H9 (cell line): ENCODE measurements around the gene TTC28. TPM values are rescaled to one million over a fixed set of nuclear protein-coding genes. Genes with fewer than 3 reads are reported as not detected.

ENCODE experiments used
- DNase-seq: peaks from one replicate; pipeline ENCODE4 v3.0.0-alpha.2; 2017
- H2AFZ ChIP-seq: one replicate; pipeline ENCODE4 v1.6.1; 2013; ENCODE audit warnings: mild to moderate bottlenecking, low read length, control low read depth, moderate library complexity
- H2AK5ac ChIP-seq: 2 replicates; pipeline ENCODE4 v1.6.1; 2013; ENCODE audit warnings: low read length, control low read depth, mixed read lengths; ENCODE audit not compliant: insufficient read length
- H2BK120ac ChIP-seq: one replicate; pipeline ENCODE4 v1.6.1; 2013; ENCODE audit warnings: low read depth, mild to moderate bottlenecking, low read length, control low read depth, inconsistent platforms; ENCODE audit not compliant: poor library complexity, severe bottlenecking
- H2BK12ac ChIP-seq: 2 replicates; pipeline ENCODE4 v1.6.1; 2013; ENCODE audit warnings: low read length, control low read depth, mixed read lengths, low read depth; ENCODE audit not compliant: insufficient read length
- H2BK15ac ChIP-seq: 2 replicates; pipeline ENCODE4 v1.6.1; 2013; ENCODE audit warnings: low read depth, low read length, control low read depth
- H2BK20ac ChIP-seq: one replicate; pipeline ENCODE4 v1.6.1; 2013; ENCODE audit warnings: low read depth, mild to moderate bottlenecking, low read length, control low read depth, inconsistent platforms; ENCODE audit not compliant: poor library complexity, severe bottlenecking
- H2BK5ac ChIP-seq: 2 replicates; pipeline ENCODE4 v1.6.1; 2013; ENCODE audit warnings: low read length, control low read depth, mixed read lengths; ENCODE audit not compliant: insufficient read length
- H3K14ac ChIP-seq: 2 replicates; pipeline ENCODE4 v1.6.1; 2013; ENCODE audit warnings: low read length, control low read depth; ENCODE audit not compliant: insufficient read depth
- H3K18ac ChIP-seq: 2 replicates; pipeline ENCODE4 v1.6.1; 2013; ENCODE audit warnings: low read depth, mild to moderate bottlenecking, mixed read lengths, low read length, control low read depth; ENCODE audit not compliant: insufficient read length
- H3K23ac ChIP-seq: 2 replicates; pipeline ENCODE4 v1.6.1; 2013; ENCODE audit warnings: low read length, control low read depth, mixed read lengths, low read depth; ENCODE audit not compliant: insufficient read length
- H3K23me2 ChIP-seq: 2 replicates; pipeline ENCODE4 v1.6.1; 2013; ENCODE audit warnings: low read depth, mild to moderate bottlenecking, mixed read lengths, low read length, control low read depth; ENCODE audit not compliant: insufficient read length, poor library complexity, severe bottlenecking
- H3K27ac ChIP-seq: 2 replicates; pipeline ENCODE4 v1.5.1; 2013; ENCODE audit warnings: low read length, control low read depth, mixed read lengths, low read depth; ENCODE audit not compliant: insufficient read length
- H3K27me3 ChIP-seq: 2 replicates; pipeline ENCODE4 v1.6.1; 2013; ENCODE audit warnings: low read length, control low read depth, inconsistent platforms; ENCODE audit not compliant: insufficient read depth
- H3K4ac ChIP-seq: 2 replicates; pipeline ENCODE4 v1.6.1; 2013; ENCODE audit warnings: low read depth, mild to moderate bottlenecking, control low read depth, inconsistent platforms, low read length, moderate library complexity
- H3K4me1 ChIP-seq: 2 replicates; pipeline ENCODE4 v1.6.1; 2013; ENCODE audit warnings: low read length, control low read depth, inconsistent platforms; ENCODE audit not compliant: insufficient read depth
- H3K4me2 ChIP-seq: 2 replicates; pipeline ENCODE4 v1.6.1; 2013; ENCODE audit warnings: low read length, control low read depth, mixed read lengths; ENCODE audit not compliant: insufficient read length, insufficient read depth
- H3K56ac ChIP-seq: 2 replicates; pipeline ENCODE4 v1.6.1; 2013; ENCODE audit warnings: low read depth, mild to moderate bottlenecking, mixed read lengths, low read length, control low read depth; ENCODE audit not compliant: insufficient read length
- H3K79me1 ChIP-seq: 2 replicates; pipeline ENCODE4 v1.6.1; 2013; ENCODE audit warnings: low read depth, mild to moderate bottlenecking, moderate library complexity, low read length, control low read depth, inconsistent platforms; ENCODE audit not compliant: insufficient read depth, poor library complexity, severe bottlenecking
- H3K79me2 ChIP-seq: 2 replicates; pipeline ENCODE4 v1.6.1; 2013; ENCODE audit warnings: low read length, control low read depth, inconsistent platforms; ENCODE audit not compliant: insufficient read depth
- H3K9ac ChIP-seq: 2 replicates; pipeline ENCODE4 v1.6.1; 2013; ENCODE audit warnings: low read length, control low read depth, mixed read lengths; ENCODE audit not compliant: insufficient read length; ENCODE audit errors: extremely low read depth
- H3K9me3 ChIP-seq: one replicate; pipeline ENCODE4 v1.6.1; 2013; ENCODE audit warnings: low read depth, low read length, inconsistent platforms; ENCODE audit not compliant: control insufficient read depth
- H3T11ph ChIP-seq: one replicate; pipeline ENCODE4 v1.6.1; 2013; ENCODE audit warnings: mild to moderate bottlenecking, low read length, control low read depth, inconsistent platforms
- H4K20me1 ChIP-seq: one replicate; pipeline ENCODE4 v1.6.1; 2013; ENCODE audit not compliant: control insufficient read depth, insufficient read length, insufficient read depth
- H4K5ac ChIP-seq: 2 replicates; pipeline ENCODE4 v1.6.1; 2013; ENCODE audit warnings: low read depth, mild to moderate bottlenecking, mixed read lengths, low read length, control low read depth; ENCODE audit not compliant: insufficient read length
- H4K8ac ChIP-seq: replicated peaks from 2 replicates; pipeline ENCODE4 v1.6.1; 2013; ENCODE audit warnings: low read length, control low read depth, mixed read lengths, low read depth; ENCODE audit not compliant: insufficient read length
- H4K91ac ChIP-seq: 2 replicates; pipeline ENCODE4 v1.6.1; 2013; ENCODE audit warnings: low read depth, mild to moderate bottlenecking, moderate library complexity, mixed read lengths, low read length, control low read depth; ENCODE audit not compliant: insufficient read length
- H3K27ac Mint-ChIP-seq, 3 experiments: 2 replicates in 2 of 3; 3 replicates in 1 of 3; pipeline ENCODE4 v1.8.0; 2020 to 2021; ENCODE audit warnings: mixed read lengths in 3 of 3, mild to moderate bottlenecking in 1 of 3, moderate library complexity in 1 of 3
- H3K27me3 Mint-ChIP-seq: 2 replicates; pipeline ENCODE4 v1.8.0; 2021; ENCODE audit warnings: low read depth, mild to moderate bottlenecking, moderate library complexity, mixed read lengths
- H3K36me3 Mint-ChIP-seq, 3 experiments: 2 replicates in 2 of 3; 3 replicates in 1 of 3; pipeline ENCODE4 v1.8.0; 2020 to 2021; ENCODE audit warnings: low read depth in 3 of 3, mixed read lengths in 3 of 3; ENCODE audit not compliant: insufficient read depth in 1 of 3
- H3K4me1 Mint-ChIP-seq, 2 experiments: 2 replicates each; pipeline ENCODE4 v1.8.0; 2020; ENCODE audit warnings: mixed read lengths in 2 of 2
- H3K4me3 Mint-ChIP-seq, 2 experiments: 2 replicates in 1 of 2; 3 replicates in 1 of 2; pipeline ENCODE4 v1.8.0; 2020 to 2021; ENCODE audit warnings: mild to moderate bottlenecking in 2 of 2, mixed read lengths in 2 of 2, moderate library complexity in 1 of 2
- H3K9me3 Mint-ChIP-seq, 2 experiments: 2 replicates in 1 of 2; 3 replicates in 1 of 2; pipeline ENCODE4 v1.8.0; 2020; ENCODE audit warnings: mild to moderate bottlenecking in 2 of 2, mixed read lengths in 2 of 2, moderate library complexity in 1 of 2
- CTCF ChIP-seq: fragments of 200-600 bp; sonication (generic); conservative IDR thresholded peaks from 3 replicates; pipeline ENCODE4 v1.8.0; 2021; ENCODE audit warnings: antibody characterized with exemption, mild to moderate bottlenecking
- WGBS: extraction: QIAGEN DNeasy Blood & Tissue Kit; methylation state at CpG from one replicate; pipeline ENCODE4 v1.1.7; 2013; ENCODE audit warnings: missing lambda C conversion rate, low lambda C conversion rate, mixed read lengths; ENCODE audit not compliant: insufficient read length; ENCODE audit errors: extremely low coverage; 5-methylcytosine and 5-hydroxymethylcytosine counted together
- total RNA-seq: library from RNA; stranded (reverse); gene quantifications from 2 replicates; pipeline ENCODE4 v1.2.1, GENCODE V29; 2021

The TTC28 gene
- total RNA-seq, 1 experiment from 2014 or later, result 13.6 TPM

GRCh38 chr22:28498044-28498443 is 181.6 kb downstream of the TTC28 start:
- no peaks in the 10 kb centered on the region for H3K9me3 ChIP-seq
- no peaks in the 10 kb centered on the region for H3K4me1 ChIP-seq
- no peak overlapping the region for H3K9ac ChIP-seq
- Mint-ChIP-seq H3K4me1 (peaks cover 0 to 4% of the 10 kb centered on the region in 2 experiments; a peak in 1 of 4 replicates), H3K27ac (no peak overlapping the region), H3K9me3 (no peaks in the 10 kb centered on the region), H3K4me3 (no peak overlapping the region), H3K27me3 (peaks cover 6% of the 10 kb centered on the region), H3K36me3 (no peaks in the 10 kb centered on the region)
- H2BK15ac ChIP-seq, result no peak overlapping the region
- H2BK5ac ChIP-seq, result no peak overlapping the region
- H2BK12ac ChIP-seq, result no peak overlapping the region
- H2BK120ac ChIP-seq, result no peak overlapping the region
- WGBS, result no CpG with 5 or more reads among the region's 4 CpGs
- no peak overlapping the region for H4K91ac ChIP-seq
- no peaks in the 10 kb centered on the region for H3K79me1 ChIP-seq
- H4K20me1 ChIP-seq, result no peaks in the 10 kb centered on the region
- H3K23me2 ChIP-seq, result no peaks in the 10 kb centered on the region
- no peak overlapping the region for H2BK20ac ChIP-seq
- H3K4ac ChIP-seq, result no peak overlapping the region
- H3T11ph ChIP-seq, result no peak overlapping the region
- no peak for DNase-seq
- no peak overlapping the region for H3K14ac ChIP-seq
- TF ChIP-seq CTCF, result no peak
- no peak overlapping the region for H4K5ac ChIP-seq
- H3K27me3 ChIP-seq, result no peaks in the 10 kb centered on the region
- no peaks in the 10 kb centered on the region for H3K79me2 ChIP-seq
- no peak overlapping the region for H3K27ac ChIP-seq
- no peak overlapping the region for H3K18ac ChIP-seq
- no peak overlapping the region for H3K23ac ChIP-seq
- H4K8ac ChIP-seq, result no peak overlapping the region
- H3K4me2 ChIP-seq, result no peak overlapping the region
- no peak overlapping the region for H2AK5ac ChIP-seq
- H2AFZ ChIP-seq, result no peak overlapping the region
- H3K56ac ChIP-seq, result no peak overlapping the region
